Measurements from ENCODE around the gene KRT86.

DNA sequence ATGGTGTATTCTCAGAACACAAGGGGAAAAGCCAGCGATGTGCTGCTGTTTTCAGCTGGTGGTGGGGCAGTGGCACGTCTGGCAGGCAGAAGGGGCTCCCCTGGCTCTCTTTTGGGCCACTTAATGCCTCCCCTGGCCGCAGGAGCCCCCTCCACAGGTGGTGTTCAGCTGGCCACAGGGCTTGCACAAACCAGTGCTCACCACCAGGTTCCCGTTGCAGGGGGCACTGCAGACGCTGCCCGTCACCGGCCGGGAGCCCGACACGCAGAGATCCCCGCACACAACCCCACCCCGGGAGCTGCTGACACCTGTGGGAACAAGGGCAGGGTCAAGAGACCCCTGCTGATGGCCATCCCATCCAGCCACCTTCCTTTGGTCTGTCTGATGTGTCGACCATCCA lies 40.1 kb downstream of the KRT86 start:
- no peak for TF ChIP-seq ZNF274 (IDR thresholded peaks at IDR 0.05; ENCODE audit: low read depth, low read length)
- no peak for TF ChIP-seq YY1 (IDR thresholded peaks at IDR 0.05; ENCODE audit: insufficient read depth, insufficient read length)
- no peak for TF ChIP-seq SUZ12 (IDR thresholded peaks at IDR 0.05; ENCODE audit: extremely low read depth, insufficient read depth, insufficient read length)

Measured in NT2/D1 (cell line).